ENCODE results near the gene TBRG4.
A peak's percentile ranks its signal among the peaks of the same experiment; 100 is the strongest.

The TBRG4 gene

GRCh38 chr7:45088821-45089340 lies 22.6 kb downstream of the TBRG4 start, which contains the start of gene NACAD:
Gene NACAD, minus strand, starts transcription at chr7:45088969. Its CDS starts 75 bp downstream, at chr7:45088894.
- peak in 1 of 5 donors; percentile 12 for DNase-seq

- DNase-seq = no peak
Observed at GRCh38 chr7:45088146-45088701, 23.3 kb downstream of the TBRG4 start.

- DNase-seq = no peak
Observed at GRCh38 chr7:45087301-45088145, 24.0 kb downstream of the TBRG4 start.

GRCh38 chr7:45086331-45087065 lies 25.0 kb downstream of the TBRG4 start:
- DNase-seq = no peak

GRCh38 chr7:45085619-45086200 lies 25.8 kb downstream of the TBRG4 start:
- no peak for DNase-seq

- no peak for DNase-seq
Observed at GRCh38 chr7:45084901-45085618, 26.4 kb downstream of the TBRG4 start.

GRCh38 chr7:45084336-45084735 lies 27.2 kb downstream of the TBRG4 start:
- no peak for DNase-seq

GRCh38 chr7:45082831-45083331 lies 28.6 kb downstream of the TBRG4 start:
- DNase-seq = no peak

GRCh38 chr7:45082031-45082830 lies 29.3 kb downstream of the TBRG4 start:
- DNase-seq = no peak

GRCh38 chr7:45081670-45081974 lies 29.9 kb downstream of the TBRG4 start:
- no peak for DNase-seq

- no peak for DNase-seq
Observed at GRCh38 chr7:45080958-45081669, 30.4 kb downstream of the TBRG4 start.

GRCh38 chr7:45080265-45080957 lies 31.1 kb downstream of the TBRG4 start:
- DNase-seq = peak in 1 of 5 donors; percentile 19

- DNase-seq = no peak
Observed at GRCh38 chr7:45078125-45078681, 33.3 kb downstream of the TBRG4 start.

- no peak for DNase-seq
Observed at GRCh38 chr7:45077579-45077978, 33.9 kb downstream of the TBRG4 start.

- DNase-seq = no peak
Observed at GRCh38 chr7:45076946-45077345, 34.6 kb downstream of the TBRG4 start.

GRCh38 chr7:45075871-45076796 lies 35.4 kb downstream of the TBRG4 start:
- DNase-seq = no peak

- DNase-seq = no peak
Observed at GRCh38 chr7:45075355-45075644, 36.2 kb downstream of the TBRG4 start.

- DNase-seq = no peak
Observed at GRCh38 chr7:45074528-45075354, 36.8 kb downstream of the TBRG4 start.
